Panc1 (cell line): ENCODE results near the gene DOK5. TPM values are rescaled to one million over a fixed set of nuclear protein-coding genes. Genes with fewer than 3 reads are reported as not detected.

Experiments
- ATAC-seq: fragments of 200-7000 bp; cut with Tn5 transposase; 2 replicates; pipeline ENCODE4 v1.9.1; 2020; ENCODE audit warnings: mild to moderate bottlenecking, moderate library complexity
- BruUV-seq: library from RNA; stranded (reverse); fragments of 400-500 nt; replicated peaks from 2 replicates; lab custom pipeline; 2021; lab: Mats Ljungman, UMichigan
- CTCF ChIA-PET: fragments of 300-600 bp; sonication (Branson Sonifier 250); formaldehyde crosslinking; loops from one replicate; lab custom pipeline; 2022; ENCODE audit warnings: antibody characterized with exemption; lab: Charles Lee
- POLR2A ChIA-PET: fragments of 300-600 bp; sonication (Branson Sonifier 250); formaldehyde crosslinking; loops from one replicate; lab custom pipeline; 2022; ENCODE audit warnings: antibody characterized with exemption; lab: Charles Lee
- DNase-seq: peaks from one replicate; pipeline ENCODE4 v3.0.0-alpha.2; 2010; ENCODE audit warnings: low read depth, low spot score
- H3K27ac ChIP-seq: 2 replicates; pipeline ENCODE4 v1.5.1; 2011; ENCODE audit warnings: mild to moderate bottlenecking, low read length, inconsistent platforms
- H3K27me3 ChIP-seq: fragments of 200-500 bp; sonication (Bioruptor generic); 2 replicates; pipeline ENCODE4 v1.6.0; 2014; ENCODE audit warnings: low read length, inconsistent platforms; ENCODE audit not compliant: control insufficient read depth, insufficient read depth
- H3K36me3 ChIP-seq: fragments of 200-500 bp; sonication (Bioruptor generic); 2 replicates; pipeline ENCODE4 v1.5.1; 2014; ENCODE audit warnings: inconsistent platforms, mild to moderate bottlenecking, low read length, moderate library complexity; ENCODE audit not compliant: control insufficient read depth, insufficient read depth
- H3K4me1 ChIP-seq: 2 replicates; pipeline ENCODE4 v1.5.1; 2011; ENCODE audit warnings: inconsistent platforms, mild to moderate bottlenecking, low read length, moderate library complexity; ENCODE audit not compliant: control insufficient read depth, insufficient read depth
- H3K4me3 ChIP-seq, 2 experiments: 2 replicates each; pipeline ENCODE4 v1.5.1; 2011 to 2012; ENCODE audit warnings: low read depth in 2 of 2, low read length in 2 of 2, mild to moderate bottlenecking in 2 of 2, inconsistent platforms in 1 of 2, moderate library complexity in 1 of 2
- H3K9me3 ChIP-seq: fragments of 200-500 bp; sonication (Bioruptor generic); 2 replicates; pipeline ENCODE4 v1.5.1; 2014; ENCODE audit warnings: low read depth, mild to moderate bottlenecking, inconsistent platforms, low read length, moderate library complexity; ENCODE audit not compliant: control insufficient read depth, insufficient read depth
- CTCF ChIP-seq: fragments of 450-650 bp; IDR thresholded peaks from 2 replicates; pipeline ENCODE4 v1.5.1; 2017; ENCODE audit warnings: mild to moderate bottlenecking
- POLR2AphosphoS5 ChIP-seq: IDR thresholded peaks from 2 replicates; pipeline ENCODE4 v1.6.1; 2012; ENCODE audit warnings: mild to moderate bottlenecking, low read depth, low read length, moderate library complexity
- REST ChIP-seq, 2 experiments: IDR thresholded peaks; 2 replicates each; pipeline ENCODE4 v1.6.1; 2011 to 2012; ENCODE audit warnings: low read depth in 2 of 2, control low read depth in 1 of 2, low read length in 1 of 2, mild to moderate bottlenecking in 1 of 2, moderate library complexity in 1 of 2; ENCODE audit not compliant: insufficient read depth in 1 of 2
- SIN3A ChIP-seq: IDR thresholded peaks from 2 replicates; pipeline ENCODE4 v1.6.1; 2012; ENCODE audit warnings: low read depth, mild to moderate bottlenecking, low read length, moderate library complexity, borderline replicate concordance; ENCODE audit not compliant: insufficient read depth
- TCF7L2 ChIP-seq: IDR thresholded peaks from 2 replicates; pipeline ENCODE4 v1.6.1; 2011; ENCODE audit warnings: mild to moderate bottlenecking, low read depth, low read length, inconsistent platforms
- in situ Hi-C: cut with HindIII; loops from 2 replicates; pipeline ENCODE4 v1.10.0; 2016; ENCODE audit warnings: low sequenced_read_pairs, low pct_unique_long_range_greater_than_20kb
- intact Hi-C: fragments of 100-400 bp; cut with micrococcal nuclease; formaldehyde crosslinking; loops from one replicate; pipeline ENCODE4 v1.10.0; 2022; ENCODE audit not compliant: unreplicated experiment
- total RNA-seq: library from RNA; stranded (reverse); gene quantifications from one replicate; pipeline ENCODE4 v1.2.1, GENCODE V29; 2021; ENCODE audit not compliant: unreplicated experiment

Gene DOK5
- total RNA-seq, 1 experiment from 2014 or later, result 0.18 TPM

- ATAC-seq, result no peak
- no peak for TF ChIP-seq POLR2AphosphoS5
- no peak for DNase-seq
- Histone ChIP-seq H3K4me3 (no peak overlapping the region), H3K9me3 (no peaks in the 10 kb centered on the region), H3K27ac (no peak overlapping the region), H3K36me3 (no peaks in the 10 kb centered on the region), H3K27me3 (no peaks in the 10 kb centered on the region), H3K4me1 (no peaks in the 10 kb centered on the region)
- no TSS peak for BruUV-seq
- intact Hi-C loops (no loop called here), in situ Hi-C loops (no loop called here)
- CTCF ChIA-PET, result no interaction called here
- POLR2A ChIA-PET, result no interaction called here
These were observed 7.8 kb upstream of the DOK5 start for GRCh38 chr20:54467622-54468021.

GRCh38 chr20:54468082-54468481, 7.3 kb upstream of the DOK5 start:
- in situ Hi-C loops, result no loop called here
- Histone ChIP-seq H3K27me3 (no peaks in the 10 kb centered on the region), H3K4me3 (no peak overlapping the region), H3K36me3 (no peaks in the 10 kb centered on the region), H3K27ac (no peak overlapping the region), H3K4me1 (no peaks in the 10 kb centered on the region), H3K9me3 (no peaks in the 10 kb centered on the region)
- POLR2A ChIA-PET, result no interaction called here
- intact Hi-C loops, result no loop called here
- ATAC-seq, result no peak
- no TSS peak for BruUV-seq
- CTCF ChIA-PET, result no interaction called here
- TF ChIP-seq TCF7L2 (no peak), POLR2AphosphoS5 (no peak), SIN3A (no peak), CTCF (no peak), REST (IDR thresholded peaks at IDR 0.05; ENCODE audit: insufficient read depth in 1 of 2, low read depth in 2 of 2, low read length in 1 of 2) (no peak)
- no peak for DNase-seq

GRCh38 chr20:54469293-54469692, 6.1 kb upstream of the DOK5 start:
- no peak for DNase-seq
- Histone ChIP-seq H3K27me3 (peaks cover 2% of the 10 kb centered on the region; the same call in 1 of the 2 replicates), H3K27ac (no peak overlapping the region), H3K4me1 (no peaks in the 10 kb centered on the region), H3K9me3 (no peaks in the 10 kb centered on the region), H3K4me3 (no peak overlapping the region), H3K36me3 (no peaks in the 10 kb centered on the region)
- ATAC-seq, result no peak
- in situ Hi-C loops (no loop called here), intact Hi-C loops (no loop called here)
- no TSS peak for BruUV-seq
- ChIA-PET CTCF (no interaction called here), POLR2A (no interaction called here)
- TF ChIP-seq CTCF, result no peak
- TF ChIP-seq REST (IDR thresholded peaks at IDR 0.05; ENCODE audit: insufficient read depth in 1 of 2, low read depth in 2 of 2, low read length in 1 of 2), result no peak
- no peak for TF ChIP-seq TCF7L2
